GM18526 (cell line): ENCODE measurements around the gene EFS.

Source experiments
- POLR2A ChIP-seq: IDR thresholded peaks from 3 replicates; pipeline ENCODE4 v1.6.1; 2011; ENCODE audit not compliant: insufficient read length; ENCODE audit errors: extremely low read depth

Gene EFS

GRCh38 chr14:23365036-23365731, at the start of gene EFS:
Gene EFS (minus strand): TSS chr14:23365172. CDS start chr14:23365025, 147 bp downstream.
- no peak for TF ChIP-seq POLR2A

GRCh38 chr14:23414254-23414653, 49.3 kb upstream of the EFS start:
- no peak for TF ChIP-seq POLR2A

- no peak for TF ChIP-seq POLR2A
Measured at GRCh38 chr14:23413681-23414080, 48.7 kb upstream of the EFS start.

GRCh38 chr14:23411563-23412525, 46.9 kb upstream of the EFS start:
- no peak for TF ChIP-seq POLR2A

GRCh38 chr14:23409966-23410635, 45.1 kb upstream of the EFS start:
- no peak for TF ChIP-seq POLR2A

GRCh38 chr14:23409475-23409874, 44.5 kb upstream of the EFS start:
- TF ChIP-seq POLR2A: no peak

GRCh38 chr14:23408307-23408630, 43.3 kb upstream of the EFS start:
- TF ChIP-seq POLR2A: no peak

- TF ChIP-seq POLR2A: no peak
Measured at GRCh38 chr14:23407516-23408306, 42.7 kb upstream of the EFS start, which contains the start of gene MYH6. Gene MYH6 (minus strand): TSS chr14:23408273. CDS start chr14:23407223, 1,050 bp downstream.

- TF ChIP-seq POLR2A: no peak
Measured at GRCh38 chr14:23406725-23407355, 41.9 kb upstream of the EFS start.

GRCh38 chr14:23406244-23406643, 41.3 kb upstream of the EFS start:
- no peak for TF ChIP-seq POLR2A

- no peak for TF ChIP-seq POLR2A
Measured at GRCh38 chr14:23405516-23406025, 40.6 kb upstream of the EFS start.

- TF ChIP-seq POLR2A: no peak
Measured at GRCh38 chr14:23405096-23405495, 40.1 kb upstream of the EFS start.

- no peak for TF ChIP-seq POLR2A
Measured at GRCh38 chr14:23404331-23404900, 39.4 kb upstream of the EFS start.

- TF ChIP-seq POLR2A: no peak
Measured at GRCh38 chr14:23403908-23404307, 38.9 kb upstream of the EFS start.
